Measurements from ENCODE around the gene GJB3.
"Not testable (repeated sequence)": the region's sequence is repeated elsewhere in the genome, so short reads cannot be mapped to it uniquely, and the experiment has no call there.

Gene GJB3

DNA sequence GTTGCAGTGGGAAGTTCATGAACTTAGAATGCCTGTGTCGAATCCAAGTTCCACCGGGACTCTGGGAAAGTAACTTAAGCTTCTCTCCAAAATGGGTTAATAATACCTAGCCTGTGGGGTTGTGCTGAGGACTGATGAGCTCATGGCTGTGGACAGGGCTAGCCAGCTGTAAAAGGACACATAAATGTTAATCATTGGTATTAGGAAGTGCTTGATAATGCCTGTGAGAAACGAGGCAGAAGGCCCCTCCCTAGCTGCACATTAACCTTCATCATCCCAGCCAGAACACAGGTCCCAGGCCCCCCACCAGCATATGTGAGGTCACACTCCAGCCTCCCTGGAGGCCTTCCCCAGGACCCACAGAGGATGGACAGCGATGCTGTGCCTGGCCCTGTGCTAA is 22.3 kb upstream of the GJB3 start:
- no peak for DNase-seq (ENCODE audit: low read depth)
- no peak overlapping the region for H3K4me3 ChIP-seq (ENCODE audit: low read depth, low read length)

DNA sequence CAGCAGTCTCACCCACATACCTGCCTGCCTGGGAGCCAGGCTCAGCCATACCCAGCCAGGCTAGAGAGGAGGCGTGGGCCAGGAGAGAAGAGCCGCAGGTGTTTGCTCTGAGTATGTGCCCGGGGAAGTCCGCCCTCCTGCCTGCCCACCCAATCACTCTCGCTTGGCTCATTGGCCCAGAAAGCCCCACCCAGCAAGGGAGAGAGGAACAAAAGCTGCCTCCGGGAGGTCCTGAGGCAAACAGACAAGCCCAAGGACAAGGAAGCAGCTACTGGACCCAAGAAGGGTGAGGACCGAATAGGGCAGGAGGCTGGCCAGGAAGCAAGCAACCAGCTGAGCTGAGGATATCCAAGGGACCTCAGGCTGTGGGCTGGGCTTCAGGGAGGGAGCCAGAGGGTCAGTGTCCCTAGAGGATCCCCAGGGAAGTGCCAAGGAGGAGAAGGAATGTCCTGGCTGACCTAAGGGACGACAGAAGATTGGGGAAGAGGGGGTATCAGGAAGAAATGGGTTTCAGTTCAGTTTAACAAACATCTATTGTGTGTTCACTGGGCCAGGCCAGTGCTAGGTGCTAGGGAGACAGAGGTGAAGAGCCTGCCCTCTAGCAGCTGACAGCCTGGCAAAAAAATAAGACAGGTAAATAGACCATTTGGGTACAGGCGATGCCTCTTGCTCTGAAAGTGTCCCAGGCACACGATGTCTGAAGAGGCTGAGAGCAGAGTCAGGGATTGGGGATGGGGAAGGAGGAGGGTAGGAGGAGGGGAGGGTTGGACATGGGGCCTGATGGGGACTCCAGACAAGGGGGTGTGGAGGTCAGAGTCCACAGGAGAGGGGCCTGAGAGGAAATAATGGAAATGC is 21.3 kb upstream of the GJB3 start, which contains the start of gene GJB4:
Gene GJB4 (plus strand): TSS at position 238 of the 855 bp plus-strand sequence. CDS start 1,515 bp downstream, outside the sequence.
- H3K4me3 ChIP-seq (ENCODE audit: low read depth, low read length) = no peak within 1 kb of the TSS
- DNase-seq (ENCODE audit: low read depth) = no peak

DNA sequence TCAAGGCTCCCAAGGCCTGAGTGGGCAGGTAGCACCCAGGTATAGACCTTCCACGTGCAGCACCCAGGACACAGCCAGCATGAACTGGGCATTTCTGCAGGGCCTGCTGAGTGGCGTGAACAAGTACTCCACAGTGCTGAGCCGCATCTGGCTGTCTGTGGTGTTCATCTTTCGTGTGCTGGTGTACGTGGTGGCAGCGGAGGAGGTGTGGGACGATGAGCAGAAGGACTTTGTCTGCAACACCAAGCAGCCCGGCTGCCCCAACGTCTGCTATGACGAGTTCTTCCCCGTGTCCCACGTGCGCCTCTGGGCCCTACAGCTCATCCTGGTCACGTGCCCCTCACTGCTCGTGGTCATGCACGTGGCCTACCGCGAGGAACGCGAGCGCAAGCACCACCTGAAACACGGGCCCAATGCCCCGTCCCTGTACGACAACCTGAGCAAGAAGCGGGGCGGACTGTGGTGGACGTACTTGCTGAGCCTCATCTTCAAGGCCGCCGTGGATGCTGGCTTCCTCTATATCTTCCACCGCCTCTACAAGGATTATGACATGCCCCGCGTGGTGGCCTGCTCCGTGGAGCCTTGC is 19.7 kb upstream of the GJB3 start:
- no peak overlapping the region for H3K4me3 ChIP-seq (ENCODE audit: low read depth, low read length)
- no peak for DNase-seq (ENCODE audit: low read depth)

DNA sequence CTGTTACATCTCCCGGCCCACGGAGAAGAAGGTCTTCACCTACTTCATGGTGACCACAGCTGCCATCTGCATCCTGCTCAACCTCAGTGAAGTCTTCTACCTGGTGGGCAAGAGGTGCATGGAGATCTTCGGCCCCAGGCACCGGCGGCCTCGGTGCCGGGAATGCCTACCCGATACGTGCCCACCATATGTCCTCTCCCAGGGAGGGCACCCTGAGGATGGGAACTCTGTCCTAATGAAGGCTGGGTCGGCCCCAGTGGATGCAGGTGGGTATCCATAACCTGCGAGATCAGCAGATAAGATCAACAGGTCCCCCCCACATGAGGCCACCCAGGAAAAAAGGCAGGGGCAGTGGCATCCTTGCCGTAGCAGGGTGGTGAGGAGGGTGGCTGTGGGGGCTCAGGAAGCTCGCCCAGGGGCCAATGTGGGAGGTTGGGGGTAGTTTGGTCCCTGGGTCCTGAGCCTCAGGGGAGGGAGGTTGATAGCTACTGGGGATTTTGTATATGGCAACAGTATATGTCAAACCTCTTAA is 19.2 kb upstream of the GJB3 start:
- DNase-seq (ENCODE audit: low read depth) = no peak
- no peak overlapping the region for H3K4me3 ChIP-seq (ENCODE audit: low read depth, low read length)

DNA sequence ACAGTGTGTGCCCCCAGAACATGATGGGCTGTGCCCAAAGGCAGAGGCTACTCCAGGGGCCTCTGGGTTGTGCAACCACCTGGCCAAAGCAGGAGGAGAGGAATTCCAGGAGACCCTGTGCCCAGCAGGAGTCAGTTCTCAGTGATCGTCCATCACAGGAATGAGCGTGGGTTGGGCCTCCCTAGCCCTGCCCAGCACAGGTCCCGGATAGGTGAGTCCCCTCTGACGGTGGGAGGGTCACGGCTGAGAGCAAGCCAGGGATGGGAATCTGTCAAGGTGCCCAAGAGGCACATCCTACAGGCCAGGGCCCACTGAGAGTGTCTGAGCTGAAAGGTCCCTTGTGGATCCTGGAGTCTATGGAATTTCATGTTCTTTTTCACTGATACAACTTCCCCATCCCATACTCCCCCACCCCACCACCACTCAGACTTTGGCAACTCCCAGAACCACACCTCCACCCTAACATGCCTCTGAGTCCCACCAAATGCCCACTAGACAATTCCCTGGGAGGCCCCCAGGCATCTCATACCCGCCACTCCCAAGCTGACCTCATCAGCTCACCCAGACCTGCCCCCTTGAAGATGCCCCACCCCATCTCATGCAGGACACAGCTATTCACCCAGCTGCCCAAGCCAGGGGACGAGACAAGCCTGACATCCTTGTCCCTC is 18.4 kb upstream of the GJB3 start:
- no peak for DNase-seq (ENCODE audit: low read depth)
- H3K4me3 ChIP-seq (ENCODE audit: low read depth, low read length) = no peak overlapping the region

DNA sequence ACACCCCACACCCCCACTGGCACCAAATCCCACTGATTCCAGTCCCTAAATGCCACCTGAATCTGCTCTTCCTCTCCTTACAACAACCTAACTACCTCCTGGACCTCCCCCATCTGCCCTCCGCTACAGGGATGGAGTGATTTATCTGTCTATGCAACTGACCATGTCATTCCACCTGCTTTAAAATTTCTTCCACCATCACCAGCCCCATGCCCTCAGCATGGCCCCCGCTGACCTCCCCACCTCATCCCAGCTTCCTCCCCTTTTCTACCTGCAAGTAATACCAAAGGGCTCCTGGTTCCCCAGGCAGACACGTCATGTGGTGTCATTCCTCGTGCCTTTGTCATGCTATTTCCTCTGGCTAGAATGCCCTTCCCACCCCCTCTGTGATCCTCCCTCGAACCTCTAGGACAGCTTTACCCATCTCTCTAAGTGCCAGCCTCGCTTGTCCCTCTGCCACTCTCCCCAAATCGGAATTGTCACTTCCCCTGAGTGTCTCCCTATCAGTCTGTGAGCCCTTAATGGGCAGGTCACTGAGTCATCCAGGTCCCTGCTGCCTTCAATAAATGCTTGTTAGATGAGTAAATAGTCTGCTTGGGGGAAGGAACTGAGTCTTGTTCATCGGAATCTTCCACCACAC is 17.8 kb upstream of the GJB3 start:
- DNase-seq (ENCODE audit: low read depth) = no peak
- no peak overlapping the region for H3K4me3 ChIP-seq (ENCODE audit: low read depth, low read length)

DNA sequence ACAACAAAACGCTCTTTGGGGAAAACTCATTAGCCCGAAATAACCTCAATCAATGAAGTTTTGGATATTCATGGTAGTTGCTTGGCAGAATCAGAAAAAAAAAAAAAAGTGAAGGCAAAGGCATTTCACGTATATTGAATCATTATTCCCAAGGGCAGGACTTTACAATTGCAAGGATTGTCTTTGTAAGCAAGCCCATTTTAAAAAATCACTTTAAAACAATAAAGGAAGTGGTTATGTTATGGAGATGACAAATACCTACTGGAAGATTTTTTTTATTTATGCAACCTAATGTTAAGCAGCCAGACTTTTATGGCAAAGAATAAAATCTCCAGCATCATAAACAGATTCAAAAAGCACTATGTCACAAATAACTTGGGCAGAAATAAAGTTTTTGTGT is 12.2 kb upstream of the GJB3 start:
- H3K4me3 ChIP-seq (ENCODE audit: low read depth, low read length) = no peak overlapping the region
- DNase-seq (ENCODE audit: low read depth) = no peak

DNA sequence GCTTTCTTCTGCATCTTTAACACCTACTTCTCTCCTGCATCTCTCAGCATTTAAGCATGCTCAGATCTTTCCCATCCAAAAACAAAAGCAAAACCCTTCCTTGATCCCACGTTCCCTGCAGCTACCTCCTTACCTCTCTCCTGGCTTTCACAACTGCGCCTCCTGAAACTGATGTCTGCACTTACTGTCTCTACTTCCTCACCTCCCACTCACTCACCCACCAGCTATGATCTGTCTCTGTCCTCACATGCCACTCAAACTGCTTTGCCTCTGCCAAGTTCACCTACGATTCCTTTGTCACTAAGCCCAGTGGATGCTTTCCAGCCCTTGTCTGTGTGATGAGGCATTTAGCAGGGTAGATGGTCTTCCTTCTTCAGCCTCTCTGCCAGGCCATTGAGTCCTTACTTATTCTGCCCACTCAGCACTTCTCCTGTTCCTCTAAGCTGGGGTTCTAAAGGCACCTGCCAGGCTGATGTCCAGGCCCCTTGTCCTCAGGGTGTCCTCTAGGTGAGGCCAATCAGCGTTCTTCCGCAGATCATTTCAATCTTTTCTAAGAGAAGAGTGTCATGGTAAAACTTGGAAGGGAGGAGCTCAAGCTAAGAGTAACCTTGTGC is 10.0 kb upstream of the GJB3 start:
- H3K4me3 ChIP-seq (ENCODE audit: low read depth, low read length) = no peak overlapping the region
- DNase-seq (ENCODE audit: low read depth) = no peak

DNA sequence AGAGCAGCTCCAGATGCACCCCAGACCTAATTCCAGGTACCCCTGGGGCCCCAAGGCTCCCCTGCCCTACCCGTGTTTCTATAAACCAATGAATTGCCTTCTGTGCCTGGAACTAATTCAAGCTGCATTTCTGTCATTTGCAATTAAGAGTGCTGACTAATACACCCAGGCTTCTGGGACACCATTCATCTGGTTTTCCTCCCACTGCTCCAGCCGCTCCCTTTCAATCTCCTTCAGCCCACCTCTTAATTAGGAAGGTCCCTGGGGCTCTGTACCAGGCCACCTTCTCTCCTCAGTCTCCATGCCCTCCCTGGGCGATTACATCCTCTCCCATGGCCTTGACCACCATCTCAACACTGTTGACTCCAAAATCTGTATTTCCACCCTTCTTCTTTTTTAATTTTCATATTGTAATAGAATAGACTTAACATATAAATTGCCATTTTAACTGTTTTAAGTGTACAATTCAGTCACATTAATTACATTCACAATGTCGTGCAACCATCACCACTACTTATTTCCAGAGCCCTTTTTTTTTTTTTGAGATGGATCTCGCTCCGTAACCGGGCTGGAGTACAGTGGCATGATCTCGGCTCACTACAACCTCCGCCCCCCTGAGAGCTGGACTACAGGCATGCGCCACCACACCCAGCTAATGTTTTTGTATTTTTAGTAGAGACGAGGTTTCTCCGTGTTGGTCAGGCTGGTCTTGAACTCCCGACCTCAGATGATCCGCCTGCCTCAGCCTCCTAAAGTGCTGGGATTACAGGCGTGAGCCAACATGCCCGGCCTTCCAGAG is 9.2 kb upstream of the GJB3 start:
- DNase-seq (ENCODE audit: low read depth) = no peak
- no peak overlapping the region for H3K4me3 ChIP-seq (ENCODE audit: low read depth, low read length)

DNA sequence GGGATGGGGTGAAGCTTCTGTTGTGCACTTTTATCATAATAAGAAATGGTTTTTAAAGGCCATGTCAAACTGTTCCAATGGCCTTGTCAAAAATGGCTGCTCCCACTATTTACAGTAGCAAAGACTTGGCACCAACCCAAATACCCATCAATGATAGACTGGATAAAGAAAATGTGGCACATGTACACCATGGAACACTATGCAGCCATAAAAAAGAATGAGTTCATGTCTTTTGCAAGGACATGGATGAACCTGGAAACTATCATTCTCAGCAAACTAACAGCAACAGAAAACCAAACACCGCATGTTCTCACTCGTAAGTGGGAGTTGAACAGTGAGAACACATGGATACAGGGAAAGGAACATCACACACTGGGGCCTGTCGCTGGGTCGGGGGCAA is 7.9 kb upstream of the GJB3 start:
- not testable (repeated sequence) for H3K4me3 ChIP-seq (ENCODE audit: low read depth, low read length); DNase-seq (ENCODE audit: low read depth)

DNA sequence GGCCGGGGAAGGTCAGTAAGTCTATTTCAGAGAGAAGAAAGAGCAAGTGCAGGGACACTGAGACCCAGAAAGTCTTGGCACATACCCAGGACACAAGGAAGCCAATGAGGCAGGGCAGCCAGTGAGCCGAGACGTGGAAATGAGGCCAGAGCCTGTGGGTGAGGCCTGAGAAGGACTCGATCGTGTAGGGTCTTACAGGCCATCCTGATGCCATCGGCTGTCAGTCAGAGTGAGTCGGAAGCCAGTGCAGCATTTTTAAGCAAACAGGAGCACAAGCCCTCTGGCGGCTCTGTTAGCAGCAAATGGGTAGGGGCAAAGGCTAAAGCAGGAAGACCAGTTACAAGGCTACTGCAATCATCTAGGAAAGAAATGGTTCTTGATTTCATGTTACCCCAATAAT is 6.1 kb upstream of the GJB3 start:
- no peak overlapping the region for H3K4me3 ChIP-seq (ENCODE audit: low read depth, low read length)
- DNase-seq (ENCODE audit: low read depth) = no peak

DNA sequence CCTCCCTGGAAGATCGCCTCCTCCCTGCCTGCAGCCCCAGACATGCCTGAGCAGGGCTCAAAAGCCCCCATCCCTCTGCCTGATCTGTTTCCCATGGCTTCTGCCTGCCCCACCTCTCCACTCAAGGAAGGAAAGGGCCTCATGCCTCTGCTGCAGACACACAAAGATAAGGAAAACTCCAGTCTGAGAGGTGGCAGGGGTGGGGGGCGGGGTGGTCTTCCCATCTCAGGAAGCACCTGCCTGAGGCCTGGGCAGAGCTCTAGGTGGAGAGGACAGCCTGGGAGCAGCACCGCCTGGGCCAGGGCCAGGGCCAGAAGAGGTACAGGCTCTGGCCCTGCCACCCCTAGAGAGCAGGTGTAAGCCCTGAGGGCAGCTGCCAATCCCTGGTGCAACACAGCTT is 4.1 kb upstream of the GJB3 start:
- no peak for DNase-seq (ENCODE audit: low read depth)
- no peak overlapping the region for H3K4me3 ChIP-seq (ENCODE audit: low read depth, low read length)

DNA sequence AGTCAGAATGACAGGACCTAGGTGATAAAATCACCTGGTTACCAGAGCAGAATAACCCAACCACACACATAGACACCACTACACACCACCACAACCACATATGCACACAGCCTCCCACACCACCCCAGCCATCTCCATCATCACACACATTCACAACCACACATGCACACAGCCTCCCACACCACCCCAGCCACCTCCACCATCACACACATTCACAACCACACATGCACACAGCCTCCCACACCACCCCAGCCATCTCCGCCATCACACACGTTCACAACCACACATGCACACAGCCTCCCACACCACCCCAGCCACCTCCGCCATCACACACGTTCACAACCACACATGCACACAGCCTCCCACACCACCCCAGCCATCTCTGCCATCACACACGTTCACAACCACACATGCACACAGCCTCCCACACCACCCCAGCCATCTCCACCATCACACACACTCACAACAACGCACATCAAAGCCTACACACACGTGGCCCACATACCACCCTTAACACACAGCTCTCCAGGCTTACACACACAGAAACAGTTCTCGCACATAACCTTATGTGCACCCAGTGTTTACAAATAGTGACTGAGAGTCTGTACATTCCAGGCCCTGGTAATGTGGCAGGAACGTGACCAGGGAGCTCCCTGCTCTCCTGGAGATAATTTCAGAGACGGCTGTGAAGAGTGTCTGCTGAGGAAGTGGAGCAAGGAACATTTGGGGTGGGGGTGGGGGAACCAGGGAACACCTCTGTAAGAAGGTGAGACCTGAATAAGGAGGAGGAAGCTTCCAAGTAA is 3.3 kb upstream of the GJB3 start:
- DNase-seq (ENCODE audit: low read depth) = no peak

DNA sequence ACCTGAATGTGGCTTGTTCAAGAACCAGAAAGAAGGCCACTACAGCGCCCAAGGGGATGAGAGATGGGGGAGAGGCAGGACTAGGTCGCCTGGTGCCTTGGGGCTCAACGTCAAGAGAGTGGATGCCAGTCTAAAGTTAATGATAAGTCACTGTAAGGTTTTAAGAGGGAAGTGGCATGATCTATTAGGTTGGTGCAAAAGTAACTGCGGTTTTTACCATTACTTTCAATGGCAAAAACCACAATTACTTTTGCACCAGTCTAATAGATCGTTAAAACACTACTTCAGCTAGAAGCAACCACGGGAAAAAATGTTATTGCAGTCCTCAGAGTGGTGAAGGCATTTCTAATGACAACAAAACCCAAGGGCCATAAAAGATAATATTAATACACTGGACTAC is 2.6 kb upstream of the GJB3 start:
- DNase-seq (ENCODE audit: low read depth) = no peak

More for the DNA sequence above, 3.3 kb upstream of the GJB3 start:
- H3K4me3 ChIP-seq (ENCODE audit: low read depth, low read length) = no peak overlapping the region

DNA sequence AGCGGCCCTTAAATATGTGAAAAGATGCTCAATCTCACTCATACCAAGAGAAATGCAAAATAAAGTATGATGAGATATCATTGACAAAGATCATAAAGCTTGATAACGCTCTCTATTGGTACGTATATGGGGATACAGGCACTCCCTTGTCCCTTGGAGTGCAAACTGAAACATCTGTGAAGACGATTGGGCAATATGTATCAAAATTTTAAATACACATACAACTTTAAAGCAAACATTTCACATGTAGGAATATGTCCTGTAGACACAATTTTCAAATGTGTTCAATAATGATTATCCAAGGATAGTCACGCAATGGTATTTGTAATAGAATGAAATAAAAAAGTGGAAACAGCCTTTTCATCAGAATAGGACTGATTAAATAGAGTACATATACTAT is 2.0 kb upstream of the GJB3 start:
- H3K4me3 ChIP-seq (ENCODE audit: low read depth, low read length) = no peak overlapping the region

More for the DNA sequence above, 2.6 kb upstream of the GJB3 start:
- no peak overlapping the region for H3K4me3 ChIP-seq (ENCODE audit: low read depth, low read length)

DNA sequence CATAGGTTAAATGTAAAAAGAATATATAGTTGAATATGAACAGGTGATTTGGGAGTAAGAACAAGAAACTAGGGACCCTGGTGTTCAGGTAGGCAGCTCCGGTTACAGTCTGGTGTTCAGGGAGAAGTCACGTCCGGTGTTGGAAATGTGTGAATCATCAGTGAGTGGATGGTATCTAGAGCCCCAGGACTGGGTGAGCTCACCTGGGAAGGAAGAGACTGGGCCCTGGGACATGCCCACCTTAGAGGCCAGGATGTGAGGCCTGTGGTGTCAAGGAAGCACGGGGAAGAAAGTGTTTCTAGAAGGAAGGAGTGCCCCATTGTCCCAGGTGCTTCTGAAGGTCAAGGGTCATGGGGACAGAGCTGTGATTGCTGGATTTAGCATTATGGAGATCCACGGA is 1.5 kb upstream of the GJB3 start:
- H3K4me3 ChIP-seq (ENCODE audit: low read depth, low read length) = no peak overlapping the region

More for the DNA sequence above, 2.0 kb upstream of the GJB3 start:
- no peak for DNase-seq (ENCODE audit: low read depth)

DNA sequence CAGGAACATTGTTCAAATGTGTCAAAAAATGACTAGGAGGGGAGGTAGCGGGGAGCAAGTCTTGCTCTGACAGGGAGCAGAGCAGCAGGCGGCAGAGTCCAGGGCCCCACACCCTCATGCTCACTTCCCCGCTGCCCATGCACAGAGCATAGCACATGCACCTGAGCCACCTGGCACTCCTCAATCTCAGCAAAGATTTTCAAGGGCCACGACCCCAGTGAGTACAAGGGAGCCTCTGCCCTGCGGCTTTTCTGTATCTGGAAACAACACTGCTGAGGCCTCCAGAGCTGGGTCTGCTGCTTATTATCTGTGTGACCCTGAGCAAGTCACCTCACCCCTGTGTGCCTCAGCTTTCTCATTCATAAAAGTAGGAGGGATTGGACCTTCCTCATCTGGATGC is 1.1 kb upstream of the GJB3 start:
- DNase-seq (ENCODE audit: low read depth) = no peak
- no peak overlapping the region for H3K4me3 ChIP-seq (ENCODE audit: low read depth, low read length)

More for the DNA sequence above, 1.5 kb upstream of the GJB3 start:
- DNase-seq (ENCODE audit: low read depth) = no peak

DNA sequence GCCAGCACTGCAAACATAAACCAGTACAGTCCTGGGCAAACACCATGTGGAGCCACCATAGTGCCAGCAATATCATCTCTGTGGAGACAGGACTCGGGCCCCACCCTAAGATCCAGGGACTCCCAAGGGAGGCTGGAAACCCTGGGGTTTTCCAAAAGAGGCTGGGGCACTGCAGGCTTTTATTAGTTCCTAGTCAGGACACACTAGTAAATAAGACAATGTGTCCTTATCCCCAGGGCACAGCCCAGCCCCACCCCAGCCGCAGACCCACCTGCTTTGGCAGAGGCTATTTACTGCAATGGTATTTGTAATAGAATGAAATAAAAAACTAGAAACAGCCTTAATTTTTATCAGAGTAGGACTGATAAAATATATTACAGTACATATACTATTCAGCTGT is 486 bp upstream of the GJB3 start:
- H3K4me3 ChIP-seq (ENCODE audit: low read depth, low read length) = no peak overlapping the region
- no peak for DNase-seq (ENCODE audit: low read depth)
